ENCODE data around the gene ACTL9.
A peak's percentile ranks its signal among the peaks of the same experiment; 100 is the strongest.

ACTL9 gene

DNA sequence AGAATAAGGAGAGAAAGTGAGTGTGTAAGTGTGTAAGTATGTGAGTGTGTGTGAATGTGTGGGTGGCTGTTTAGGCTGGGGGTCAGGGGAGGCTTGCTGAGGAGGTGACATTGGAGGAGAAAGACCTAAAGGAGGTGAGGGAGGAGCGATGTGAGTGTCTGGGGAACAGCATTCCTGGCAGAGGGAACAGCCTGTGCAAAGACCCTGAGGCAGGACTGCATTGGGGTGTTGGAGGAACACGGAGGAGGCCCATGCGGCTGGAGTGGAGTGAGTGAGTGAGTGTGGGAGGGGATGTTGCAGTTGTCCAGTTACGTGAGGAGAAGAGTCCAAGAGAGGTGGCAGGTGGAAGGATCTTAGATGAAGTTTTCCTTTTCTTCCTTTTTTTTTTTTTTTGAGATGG is 36.3 kb downstream of the ACTL9 start:
- H3K4me3 ChIP-seq (replicated peaks; ENCODE audit: low read depth, low read length) = no peak overlapping the region
- DNase-seq (ENCODE audit: extremely low read depth, low read depth) = no peak
- TF ChIP-seq, protein P1, sequence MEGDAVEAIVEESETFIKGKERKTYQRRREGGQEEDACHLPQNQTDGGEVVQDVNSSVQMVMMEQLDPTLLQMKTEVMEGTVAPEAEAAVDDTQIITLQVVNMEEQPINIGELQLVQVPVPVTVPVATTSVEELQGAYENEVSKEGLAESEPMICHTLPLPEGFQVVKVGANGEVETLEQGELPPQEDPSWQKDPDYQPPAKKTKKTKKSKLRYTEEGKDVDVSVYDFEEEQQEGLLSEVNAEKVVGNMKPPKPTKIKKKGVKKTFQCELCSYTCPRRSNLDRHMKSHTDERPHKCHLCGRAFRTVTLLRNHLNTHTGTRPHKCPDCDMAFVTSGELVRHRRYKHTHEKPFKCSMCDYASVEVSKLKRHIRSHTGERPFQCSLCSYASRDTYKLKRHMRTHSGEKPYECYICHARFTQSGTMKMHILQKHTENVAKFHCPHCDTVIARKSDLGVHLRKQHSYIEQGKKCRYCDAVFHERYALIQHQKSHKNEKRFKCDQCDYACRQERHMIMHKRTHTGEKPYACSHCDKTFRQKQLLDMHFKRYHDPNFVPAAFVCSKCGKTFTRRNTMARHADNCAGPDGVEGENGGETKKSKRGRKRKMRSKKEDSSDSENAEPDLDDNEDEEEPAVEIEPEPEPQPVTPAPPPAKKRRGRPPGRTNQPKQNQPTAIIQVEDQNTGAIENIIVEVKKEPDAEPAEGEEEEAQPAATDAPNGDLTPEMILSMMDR (IDR thresholded peaks at IDR 0.05; ENCODE audit: low read depth, low read length, missing control alignments) = no peak

DNA sequence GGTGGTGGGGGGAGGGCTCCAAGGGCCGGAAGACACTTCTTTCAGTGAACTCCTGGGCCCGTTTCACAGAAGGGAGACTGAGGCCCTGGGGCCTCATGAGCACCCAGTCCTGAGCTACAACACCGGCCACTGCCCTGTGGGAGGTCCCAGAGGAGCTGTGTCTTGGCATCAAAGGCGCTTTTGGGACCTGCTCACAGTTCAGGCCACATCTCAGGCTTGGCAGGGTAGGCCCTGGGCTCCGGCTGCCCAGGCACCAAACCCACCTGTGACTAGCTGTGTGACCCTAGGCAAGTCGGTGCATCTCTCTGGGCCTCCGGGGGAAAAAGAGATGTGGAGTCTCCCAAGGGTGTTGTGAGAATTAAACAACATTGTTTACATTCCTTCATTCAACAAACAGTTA is 38.7 kb downstream of the ACTL9 start:
- no peak for DNase-seq (ENCODE audit: extremely low read depth, low read depth)
- TF ChIP-seq, protein P1 (IDR thresholded peaks at IDR 0.05; ENCODE audit: low read depth, low read length, missing control alignments) = no peak
- no peak overlapping the region for H3K4me3 ChIP-seq (replicated peaks; ENCODE audit: low read depth, low read length)

DNA sequence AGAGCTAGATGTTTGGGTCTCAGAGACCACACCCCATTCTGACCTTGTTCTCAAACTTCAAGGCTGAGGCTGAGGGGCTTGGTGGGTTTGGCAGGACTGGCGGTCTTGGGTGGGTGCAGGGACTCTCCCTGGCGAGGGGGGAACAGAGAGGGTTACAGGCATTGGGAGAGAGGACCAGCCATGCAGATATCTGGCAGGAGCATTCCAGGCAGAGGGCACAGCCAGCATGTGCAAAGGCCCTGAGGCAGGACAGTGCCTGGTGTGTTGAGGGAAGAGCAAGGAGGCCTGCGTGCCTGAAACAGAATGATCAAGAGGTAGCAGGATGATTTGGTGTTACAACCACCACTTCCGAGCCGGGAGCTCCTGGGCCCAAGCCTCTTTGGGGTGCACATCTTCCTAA is 40.7 kb downstream of the ACTL9 start:
- no peak for DNase-seq (ENCODE audit: extremely low read depth, low read depth)
- TF ChIP-seq, protein P1 (IDR thresholded peaks at IDR 0.05; ENCODE audit: low read depth, low read length, missing control alignments) = no peak
- no peak overlapping the region for H3K4me3 ChIP-seq (replicated peaks; ENCODE audit: low read depth, low read length)

DNA sequence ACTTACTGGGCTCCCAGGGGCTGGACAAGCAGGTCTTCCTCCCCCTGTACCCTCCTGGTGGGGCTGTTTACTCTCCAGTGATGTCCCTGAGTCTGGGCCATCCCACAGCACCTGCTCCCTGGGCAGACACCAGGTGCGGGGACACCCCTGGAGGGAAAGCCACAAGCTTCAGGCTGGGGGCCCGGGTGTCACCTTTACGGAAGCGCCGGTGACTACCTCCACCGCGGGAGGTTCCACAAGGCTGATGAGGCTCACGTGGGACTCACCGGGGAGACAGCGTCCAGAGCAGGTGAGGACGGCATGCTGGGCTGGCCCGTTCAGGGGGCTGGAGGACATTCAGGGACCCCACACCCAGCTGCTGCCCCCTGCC is 43.3 kb downstream of the ACTL9 start:
- TF ChIP-seq, protein P1 (IDR thresholded peaks at IDR 0.05; ENCODE audit: low read depth, low read length, missing control alignments) = no peak
- no peak overlapping the region for H3K4me3 ChIP-seq (replicated peaks; ENCODE audit: low read depth, low read length)
- DNase-seq (ENCODE audit: extremely low read depth, low read depth) = no peak

DNA sequence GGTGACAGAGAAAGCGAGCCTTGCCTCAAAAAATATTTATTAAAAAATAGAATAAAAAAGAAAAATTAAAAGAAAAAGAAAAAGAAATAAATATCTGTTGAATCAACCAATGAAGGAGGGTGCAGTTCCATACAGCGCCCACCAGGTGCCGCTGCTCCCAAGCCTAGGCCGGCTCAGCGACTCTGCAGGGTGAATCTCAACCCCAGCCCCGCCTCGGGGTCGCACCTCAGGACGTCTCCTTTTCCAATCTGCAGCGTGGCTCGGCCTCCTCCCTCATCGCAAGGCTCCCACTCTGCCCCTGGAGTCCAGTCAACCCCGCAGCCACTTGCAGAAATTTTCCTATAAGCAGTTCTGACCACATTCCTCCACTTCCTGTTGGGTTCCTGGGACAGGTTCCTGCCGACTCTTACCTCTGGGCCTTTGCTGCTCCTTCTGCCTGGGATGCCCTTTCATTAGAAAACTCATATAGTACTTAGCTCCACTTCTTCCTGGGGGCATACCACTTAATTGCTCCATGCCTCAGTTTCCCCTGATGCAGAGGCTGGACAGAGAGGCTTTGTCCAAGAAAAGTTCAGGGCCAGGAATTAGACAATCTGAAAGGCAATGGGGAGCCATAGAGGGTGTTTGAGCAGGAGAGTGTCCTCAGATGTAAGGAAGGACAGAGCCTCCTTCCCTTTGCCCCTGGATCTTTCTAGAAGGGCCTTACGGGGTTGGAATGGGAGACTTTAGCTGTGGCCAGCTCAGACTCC is 43.8 kb downstream of the ACTL9 start:
- TF ChIP-seq, protein P1 (IDR thresholded peaks at IDR 0.05; ENCODE audit: low read depth, low read length, missing control alignments) = peak; percentile 89
- no peak overlapping the region for H3K4me3 ChIP-seq (replicated peaks; ENCODE audit: low read depth, low read length)
- DNase-seq (ENCODE audit: extremely low read depth, low read depth) = no peak

DNA sequence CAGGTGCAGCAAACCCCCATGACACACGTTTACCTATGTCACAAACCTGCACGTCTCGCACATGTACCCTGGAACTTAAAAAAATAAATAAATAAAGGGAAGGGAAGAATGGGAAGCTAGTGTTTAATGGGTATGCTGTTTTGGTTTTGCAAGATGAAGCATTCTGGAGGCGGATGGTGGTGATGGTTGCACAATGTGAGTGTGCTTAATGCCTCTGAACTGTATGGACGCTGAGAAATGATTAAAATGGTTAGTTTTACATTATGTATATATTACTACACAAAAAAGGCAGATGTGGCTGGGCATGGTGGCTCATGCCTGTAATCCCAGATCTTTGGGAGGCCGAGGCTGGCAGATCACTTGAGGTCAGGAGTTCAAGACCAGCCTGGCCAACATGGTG is 50.4 kb downstream of the ACTL9 start:
- no peak overlapping the region for H3K4me3 ChIP-seq (replicated peaks; ENCODE audit: low read depth, low read length)
- TF ChIP-seq, protein P1 (IDR thresholded peaks at IDR 0.05; ENCODE audit: low read depth, low read length, missing control alignments) = no peak
- no peak for DNase-seq (ENCODE audit: extremely low read depth, low read depth)

Measured in HFF-Myc (cell line).